Measurements from ENCODE around the gene VSTM2B.

Gene VSTM2B

GRCh38 chr19:29499261-29499920 is 26.4 kb upstream of the VSTM2B start:
- Histone ChIP-seq H3K27ac (ENCODE audit: low read depth, low read length, poor library complexity, severe bottlenecking) (no peak overlapping the region), H3K79me2 (ENCODE audit: insufficient read depth, low read length) (no peaks in the 10 kb centered on the region), H3K4me1 (ENCODE audit: insufficient read depth, low read length, severe bottlenecking) (no peaks in the 10 kb centered on the region), H3K9me3 (ENCODE audit: low read length) (no peaks in the 10 kb centered on the region), H3K27me3 (ENCODE audit: insufficient read depth, low read length) (0 out of 2 replicates have a peak, but pooled peaks cover 5% of the 10 kb centered on the region), H3K4me3 (ENCODE audit: low read depth, low read length, poor library complexity, severe bottlenecking) (no peak overlapping the region), H4K20me1 (ENCODE audit: insufficient read depth, low read length) (no peaks in the 10 kb centered on the region), H3K4me2 (ENCODE audit: low read length) (no peak overlapping the region), H3F3A (ENCODE audit: insufficient read depth, low read length) (no peaks in the 10 kb centered on the region), H2AFZ (ENCODE audit: low read length) (no peak overlapping the region), H3K36me3 (ENCODE audit: insufficient read depth, low read length) (no peaks in the 10 kb centered on the region), H3K9me2 (ENCODE audit: low read depth, low read length) (no peaks in the 10 kb centered on the region), H3K9ac (ENCODE audit: low read length) (no peak overlapping the region)
- TF ChIP-seq CTCF (IDR thresholded peaks at IDR 0.05; ENCODE audit: low read length) = no peak
- no peak for TF ChIP-seq EZH2 (IDR thresholded peaks at IDR 0.05; ENCODE audit: borderline replicate concordance, low read length)

GRCh38 chr19:29499921-29500590 is 25.7 kb upstream of the VSTM2B start:
- Histone ChIP-seq H3K9me2 (ENCODE audit: low read depth, low read length) (no peaks in the 10 kb centered on the region), H3K27me3 (ENCODE audit: insufficient read depth, low read length) (0 out of 2 replicates have a peak, but pooled peaks cover 5% of the 10 kb centered on the region), H3K79me2 (ENCODE audit: insufficient read depth, low read length) (no peaks in the 10 kb centered on the region), H3K9me3 (ENCODE audit: low read length) (no peaks in the 10 kb centered on the region), H3K27ac (ENCODE audit: low read depth, low read length, poor library complexity, severe bottlenecking) (no peak overlapping the region), H3K36me3 (ENCODE audit: insufficient read depth, low read length) (no peaks in the 10 kb centered on the region), H3K4me2 (ENCODE audit: low read length) (no peak overlapping the region), H4K20me1 (ENCODE audit: insufficient read depth, low read length) (no peaks in the 10 kb centered on the region), H2AFZ (ENCODE audit: low read length) (no peak overlapping the region), H3F3A (ENCODE audit: insufficient read depth, low read length) (no peaks in the 10 kb centered on the region), H3K4me3 (ENCODE audit: low read depth, low read length, poor library complexity, severe bottlenecking) (no peak overlapping the region), H3K4me1 (ENCODE audit: insufficient read depth, low read length, severe bottlenecking) (no peaks in the 10 kb centered on the region), H3K9ac (ENCODE audit: low read length) (no peak overlapping the region)
- TF ChIP-seq CTCF (IDR thresholded peaks at IDR 0.05; ENCODE audit: low read length) (no peak), EZH2 (IDR thresholded peaks at IDR 0.05; ENCODE audit: borderline replicate concordance, low read length) (no peak)

- no peaks in the 10 kb centered on the region for H3F3A ChIP-seq (ENCODE audit: insufficient read depth, low read length)
- TF ChIP-seq EZH2 (IDR thresholded peaks at IDR 0.05; ENCODE audit: borderline replicate concordance, low read length) = no peak
- no peak for TF ChIP-seq CTCF (IDR thresholded peaks at IDR 0.05; ENCODE audit: low read length)
- H3K27ac ChIP-seq (ENCODE audit: low read depth, low read length, poor library complexity, severe bottlenecking) = no peak overlapping the region
- H4K20me1 ChIP-seq (ENCODE audit: insufficient read depth, low read length) = no peaks in the 10 kb centered on the region
- H3K4me3 ChIP-seq (ENCODE audit: low read depth, low read length, poor library complexity, severe bottlenecking) = no peak overlapping the region
- H3K9me2 ChIP-seq (ENCODE audit: low read depth, low read length) = no peaks in the 10 kb centered on the region
- no peak overlapping the region for H2AFZ ChIP-seq (ENCODE audit: low read length)
- no peak overlapping the region for H3K4me2 ChIP-seq (ENCODE audit: low read length)
- 0 out of 2 replicates have a peak, but pooled peaks cover 5% of the 10 kb centered on the region for H3K27me3 ChIP-seq (ENCODE audit: insufficient read depth, low read length)
- no peaks in the 10 kb centered on the region for H3K36me3 ChIP-seq (ENCODE audit: insufficient read depth, low read length)
- H3K4me1 ChIP-seq (ENCODE audit: insufficient read depth, low read length, severe bottlenecking) = no peaks in the 10 kb centered on the region
- H3K9me3 ChIP-seq (ENCODE audit: low read length) = no peaks in the 10 kb centered on the region
- no peak overlapping the region for H3K9ac ChIP-seq (ENCODE audit: low read length)
- no peaks in the 10 kb centered on the region for H3K79me2 ChIP-seq (ENCODE audit: insufficient read depth, low read length)
These were observed 23.8 kb upstream of the VSTM2B start for GRCh38 chr19:29501816-29502580.

All from OCI-LY1 (cell line).